NCI-H187 treated with DMSO at 0.1 percent for 48 hours (cell line): ENCODE measurements around the gene KLF6.
A peak's percentile ranks its signal among the peaks of the same experiment; 100 is the strongest.

Experiments
- DNase-seq: peaks from one replicate; lab custom pipeline; 2025; lab: John Stamatoyannopoulos, UW

The KLF6 gene

GRCh38 chr10:3787816-3788215, 2.8 kb upstream of the KLF6 start:
- DNase-seq = no peak

- DNase-seq = no peak
Observed at GRCh38 chr10:3787016-3787400, 2.0 kb upstream of the KLF6 start.

- no peak for DNase-seq
Observed at GRCh38 chr10:3786295-3787015, 1.4 kb upstream of the KLF6 start.

- no peak for DNase-seq
Observed at GRCh38 chr10:3785851-3786271, 852 bp upstream of the KLF6 start.

GRCh38 chr10:3785251-3785850, 342 bp upstream of the KLF6 start:
- peak; percentile 61 for DNase-seq

- peak; percentile 81 for DNase-seq
Observed at GRCh38 chr10:3783682-3784432, 1.2 kb downstream of the KLF6 start.

- DNase-seq = no peak
Observed at GRCh38 chr10:3783316-3783681, 1.7 kb downstream of the KLF6 start.

- DNase-seq = no peak
Observed at GRCh38 chr10:3782451-3783315, 2.3 kb downstream of the KLF6 start.

- no peak for DNase-seq
Observed at GRCh38 chr10:3782146-3782450, 2.9 kb downstream of the KLF6 start.

GRCh38 chr10:3781468-3782145, 3.4 kb downstream of the KLF6 start:
- no peak for DNase-seq

GRCh38 chr10:3780771-3781467, 4.1 kb downstream of the KLF6 start:
- no peak for DNase-seq

- DNase-seq = no peak
Observed at GRCh38 chr10:3780021-3780770, 4.8 kb downstream of the KLF6 start.

GRCh38 chr10:3779158-3779741, 5.8 kb downstream of the KLF6 start:
- no peak for DNase-seq

GRCh38 chr10:3778692-3779157, 6.3 kb downstream of the KLF6 start:
- no peak for DNase-seq

- DNase-seq = no peak
Observed at GRCh38 chr10:3777981-3778691, 6.9 kb downstream of the KLF6 start.

GRCh38 chr10:3776796-3777571, 8.0 kb downstream of the KLF6 start:
- no peak for DNase-seq

- DNase-seq = no peak
Observed at GRCh38 chr10:3775696-3776551, 9.1 kb downstream of the KLF6 start.
